Mesothelial cell of epicardium (in vitro differentiated cells): ENCODE measurements around the gene TRNP1. TPM values are rescaled to one million over a fixed set of nuclear protein-coding genes. Genes with fewer than 3 reads are reported as not detected.

Experiments used
- DNase-seq, 2 experiments: peaks; one replicate each; pipeline ENCODE4 v3.0.0; 2021; ENCODE audit warnings: low spot score in 2 of 2; ENCODE audit not compliant: unreplicated experiment in 2 of 2
- H3K27ac Mint-ChIP-seq: 2 replicates; pipeline ENCODE4 v1.8.0; 2021; ENCODE audit warnings: mixed read lengths
- H3K27me3 Mint-ChIP-seq: 2 replicates; pipeline ENCODE4 v1.8.0; 2021; ENCODE audit warnings: low read depth, mixed read lengths
- H3K36me3 Mint-ChIP-seq: 2 replicates; pipeline ENCODE4 v1.8.0; 2021; ENCODE audit warnings: mixed read lengths
- H3K4me1 Mint-ChIP-seq: 2 replicates; pipeline ENCODE4 v1.8.0; 2021; ENCODE audit warnings: mixed read lengths
- H3K4me3 Mint-ChIP-seq: 2 replicates; pipeline ENCODE4 v1.8.0; 2021; ENCODE audit warnings: mild to moderate bottlenecking, moderate library complexity, mixed read lengths
- H3K9me3 Mint-ChIP-seq: 2 replicates; pipeline ENCODE4 v1.8.0; 2021; ENCODE audit warnings: mixed read lengths
- CTCF ChIP-seq: fragments of 200-600 bp; sonication (generic); IDR thresholded peaks from one replicate; pipeline ENCODE4 v1.5.0; 2021; ENCODE audit warnings: antibody characterized with exemption; ENCODE audit not compliant: unreplicated experiment
- total RNA-seq: library from RNA; stranded (reverse); gene quantifications from 3 replicates; pipeline ENCODE4 v1.2.1, GENCODE V29; 2021

The TRNP1 gene
- total RNA-seq, 1 donor from 2014 or later: 29.3 TPM

GRCh38 chr1:26965213-26965612, 28.3 kb upstream of the TRNP1 start:
- no peak for TF ChIP-seq CTCF
- no peak overlapping the region for H3K4me3 Mint-ChIP-seq
- H3K27ac Mint-ChIP-seq: no peak overlapping the region
- DNase-seq: no peak
- H3K27me3 Mint-ChIP-seq: peaks cover 27% of the 10 kb centered on the region
- peaks cover 7% of the 10 kb centered on the region for H3K4me1 Mint-ChIP-seq
- no peaks in the 10 kb centered on the region for H3K36me3 Mint-ChIP-seq
- no peaks in the 10 kb centered on the region for H3K9me3 Mint-ChIP-seq

- Mint-ChIP-seq H3K27me3 (peaks cover 24% of the 10 kb centered on the region), H3K36me3 (no peaks in the 10 kb centered on the region), H3K9me3 (no peaks in the 10 kb centered on the region), H3K27ac (no peak overlapping the region), H3K4me3 (no peak overlapping the region), H3K4me1 (peaks cover 4% of the 10 kb centered on the region)
- TF ChIP-seq CTCF: no peak
- DNase-seq: no peak
These were observed 27.9 kb upstream of the TRNP1 start for GRCh38 chr1:26965628-26966027.

GRCh38 chr1:26970810-26971209, 22.7 kb upstream of the TRNP1 start:
- no peaks in the 10 kb centered on the region for H3K4me1 Mint-ChIP-seq
- H3K27ac Mint-ChIP-seq: no peak overlapping the region
- H3K27me3 Mint-ChIP-seq: no peaks in the 10 kb centered on the region
- no peak overlapping the region for H3K4me3 Mint-ChIP-seq
- DNase-seq: no peak
- no peaks in the 10 kb centered on the region for H3K9me3 Mint-ChIP-seq
- no peak for TF ChIP-seq CTCF
- no peaks in the 10 kb centered on the region for H3K36me3 Mint-ChIP-seq

GRCh38 chr1:26971590-26971989, 21.9 kb upstream of the TRNP1 start:
- Mint-ChIP-seq H3K36me3 (no peaks in the 10 kb centered on the region), H3K9me3 (no peaks in the 10 kb centered on the region), H3K27ac (no peak overlapping the region), H3K4me3 (no peak overlapping the region), H3K27me3 (no peaks in the 10 kb centered on the region), H3K4me1 (no peaks in the 10 kb centered on the region)
- no peak for TF ChIP-seq CTCF
- DNase-seq: no peak

GRCh38 chr1:26972390-26972789, 21.1 kb upstream of the TRNP1 start:
- Mint-ChIP-seq H3K4me1 (no peaks in the 10 kb centered on the region), H3K4me3 (no peak overlapping the region), H3K27me3 (no peaks in the 10 kb centered on the region), H3K27ac (no peak overlapping the region), H3K36me3 (no peaks in the 10 kb centered on the region), H3K9me3 (no peaks in the 10 kb centered on the region)
- TF ChIP-seq CTCF: no peak
- DNase-seq: no peak

GRCh38 chr1:26972821-26973220, 20.7 kb upstream of the TRNP1 start:
- H3K27ac Mint-ChIP-seq: no peak overlapping the region
- no peak overlapping the region for H3K4me3 Mint-ChIP-seq
- no peaks in the 10 kb centered on the region for H3K36me3 Mint-ChIP-seq
- no peaks in the 10 kb centered on the region for H3K9me3 Mint-ChIP-seq
- no peaks in the 10 kb centered on the region for H3K27me3 Mint-ChIP-seq
- no peak for DNase-seq
- TF ChIP-seq CTCF: no peak
- H3K4me1 Mint-ChIP-seq: no peaks in the 10 kb centered on the region
